ENCODE results near the gene GRID1.

GRID1 gene

GRCh38 chr10:86254081-86254480 lies 112.5 kb downstream of the GRID1 start:
- Histone ChIP-seq H3K4me2 (ENCODE audit: low read depth, low read length) (no peak overlapping the region), H2AFZ (ENCODE audit: low read length) (no peak overlapping the region), H3K9me3 (replicated peaks; ENCODE audit: insufficient read depth, low read length) (no peaks in the 10 kb centered on the region), H3K9me2 (replicated peaks; ENCODE audit: insufficient read depth, low read length) (no peaks in the 10 kb centered on the region), H3K27me3 (replicated peaks; ENCODE audit: insufficient read depth, low read length) (no peaks in the 10 kb centered on the region), H3K4me3 (ENCODE audit: low read length) (no peak overlapping the region), H4K20me1 (ENCODE audit: insufficient read depth, low read length) (no peaks in the 10 kb centered on the region), H3K9ac (ENCODE audit: low read length) (no peak overlapping the region), H3F3A (ENCODE audit: insufficient read depth, low read length) (no peaks in the 10 kb centered on the region), H3K4me1 (ENCODE audit: low read length) (no peaks in the 10 kb centered on the region), H3K36me3 (replicated peaks; ENCODE audit: insufficient read depth, low read length) (no peaks in the 10 kb centered on the region), H3K27ac (ENCODE audit: low read length) (no peak overlapping the region), H3K79me2 (ENCODE audit: low read length) (no peaks in the 10 kb centered on the region)
- TF ChIP-seq CTCF (IDR thresholded peaks at IDR 0.05; ENCODE audit: low read length) (no peak), EZH2phosphoT487 (IDR thresholded peaks at IDR 0.05; ENCODE audit: low read length) (no peak), EZH2 (optimal IDR thresholded peaks at IDR 0.05; ENCODE audit: low read depth, low read length) (no peak)
- DNase-seq, result no peak

GRCh38 chr10:86253091-86254072 lies 113.2 kb downstream of the GRID1 start:
- no peaks in the 10 kb centered on the region for H4K20me1 ChIP-seq (ENCODE audit: insufficient read depth, low read length)
- H3K9me3 ChIP-seq (replicated peaks; ENCODE audit: insufficient read depth, low read length), result no peaks in the 10 kb centered on the region
- no peak overlapping the region for H3K4me3 ChIP-seq (ENCODE audit: low read length)
- no peaks in the 10 kb centered on the region for H3K9me2 ChIP-seq (replicated peaks; ENCODE audit: insufficient read depth, low read length)
- H3K4me2 ChIP-seq (ENCODE audit: low read depth, low read length), result no peak overlapping the region
- no peaks in the 10 kb centered on the region for H3K79me2 ChIP-seq (ENCODE audit: low read length)
- no peak for DNase-seq
- no peak overlapping the region for H3K9ac ChIP-seq (ENCODE audit: low read length)
- no peaks in the 10 kb centered on the region for H3K27me3 ChIP-seq (replicated peaks; ENCODE audit: insufficient read depth, low read length)
- TF ChIP-seq EZH2 (optimal IDR thresholded peaks at IDR 0.05; ENCODE audit: low read depth, low read length) (no peak), CTCF (IDR thresholded peaks at IDR 0.05; ENCODE audit: low read length) (no peak), EZH2phosphoT487 (IDR thresholded peaks at IDR 0.05; ENCODE audit: low read length) (no peak)
- H3K36me3 ChIP-seq (replicated peaks; ENCODE audit: insufficient read depth, low read length), result no peaks in the 10 kb centered on the region
- H3F3A ChIP-seq (ENCODE audit: insufficient read depth, low read length), result no peaks in the 10 kb centered on the region
- H3K27ac ChIP-seq (ENCODE audit: low read length), result no peak overlapping the region
- H2AFZ ChIP-seq (ENCODE audit: low read length), result no peak overlapping the region
- no peaks in the 10 kb centered on the region for H3K4me1 ChIP-seq (ENCODE audit: low read length)

- DNase-seq, result no peak
- TF ChIP-seq EZH2phosphoT487 (IDR thresholded peaks at IDR 0.05; ENCODE audit: low read length) (no peak), CTCF (IDR thresholded peaks at IDR 0.05; ENCODE audit: low read length) (no peak), EZH2 (optimal IDR thresholded peaks at IDR 0.05; ENCODE audit: low read depth, low read length) (no peak)
These were observed 114.0 kb downstream of the GRID1 start for GRCh38 chr10:86252556-86252955.

More at GRCh38 chr10:86252556-86252955, 114.0 kb downstream of the GRID1 start:
- H3K4me1 ChIP-seq (ENCODE audit: low read length), result no peaks in the 10 kb centered on the region
- H2AFZ ChIP-seq (ENCODE audit: low read length), result no peak overlapping the region
- H3K9ac ChIP-seq (ENCODE audit: low read length), result no peak overlapping the region
- H4K20me1 ChIP-seq (ENCODE audit: insufficient read depth, low read length), result no peaks in the 10 kb centered on the region
- no peaks in the 10 kb centered on the region for H3K9me3 ChIP-seq (replicated peaks; ENCODE audit: insufficient read depth, low read length)
- H3K9me2 ChIP-seq (replicated peaks; ENCODE audit: insufficient read depth, low read length), result no peaks in the 10 kb centered on the region
- H3K4me2 ChIP-seq (ENCODE audit: low read depth, low read length), result no peak overlapping the region
- no peaks in the 10 kb centered on the region for H3K27me3 ChIP-seq (replicated peaks; ENCODE audit: insufficient read depth, low read length)
- H3K4me3 ChIP-seq (ENCODE audit: low read length), result no peak overlapping the region
- H3K27ac ChIP-seq (ENCODE audit: low read length), result no peak overlapping the region
- no peaks in the 10 kb centered on the region for H3K79me2 ChIP-seq (ENCODE audit: low read length)
- no peaks in the 10 kb centered on the region for H3F3A ChIP-seq (ENCODE audit: insufficient read depth, low read length)
- H3K36me3 ChIP-seq (replicated peaks; ENCODE audit: insufficient read depth, low read length), result no peaks in the 10 kb centered on the region
